IPS DF 6.9 (cell line): Measurements from ENCODE around the gene STX4.

Experiments used
- DNase-seq: peaks from one replicate; pipeline ENCODE4 v3.0.0-alpha.2; 2013; ENCODE audit warnings: low read depth, low spot score
- H3K27ac ChIP-seq: one replicate; pipeline ENCODE4 v1.5.1; 2013; ENCODE audit warnings: low read length, control low read depth
- H3K27me3 ChIP-seq: 2 replicates; pipeline ENCODE4 v1.6.1; 2013; ENCODE audit warnings: mild to moderate bottlenecking, low read length; ENCODE audit not compliant: control insufficient read depth, insufficient read depth
- H3K36me3 ChIP-seq: 2 replicates; pipeline ENCODE4 v1.6.1; 2013; ENCODE audit warnings: low read length; ENCODE audit not compliant: control insufficient read depth, insufficient read depth
- H3K4me1 ChIP-seq: 2 replicates; pipeline ENCODE4 v1.6.1; 2013; ENCODE audit warnings: low read length; ENCODE audit not compliant: control insufficient read depth, insufficient read depth
- H3K4me3 ChIP-seq: 2 replicates; pipeline ENCODE4 v1.5.1; 2013; ENCODE audit warnings: mild to moderate bottlenecking, low read length
- H3K9me3 ChIP-seq: 2 replicates; pipeline ENCODE4 v1.6.1; 2013; ENCODE audit warnings: low read length, inconsistent platforms; ENCODE audit not compliant: control insufficient read depth, insufficient read depth
- WGBS: extraction: QIAGEN DNeasy Blood & Tissue Kit; methylation state at CpG from one replicate; pipeline ENCODE4 v1.1.7; 2013; ENCODE audit warnings: mixed read lengths, missing lambda C conversion rate; ENCODE audit not compliant: insufficient read length, insufficient coverage; 5-methylcytosine and 5-hydroxymethylcytosine counted together

Gene STX4

DNA sequence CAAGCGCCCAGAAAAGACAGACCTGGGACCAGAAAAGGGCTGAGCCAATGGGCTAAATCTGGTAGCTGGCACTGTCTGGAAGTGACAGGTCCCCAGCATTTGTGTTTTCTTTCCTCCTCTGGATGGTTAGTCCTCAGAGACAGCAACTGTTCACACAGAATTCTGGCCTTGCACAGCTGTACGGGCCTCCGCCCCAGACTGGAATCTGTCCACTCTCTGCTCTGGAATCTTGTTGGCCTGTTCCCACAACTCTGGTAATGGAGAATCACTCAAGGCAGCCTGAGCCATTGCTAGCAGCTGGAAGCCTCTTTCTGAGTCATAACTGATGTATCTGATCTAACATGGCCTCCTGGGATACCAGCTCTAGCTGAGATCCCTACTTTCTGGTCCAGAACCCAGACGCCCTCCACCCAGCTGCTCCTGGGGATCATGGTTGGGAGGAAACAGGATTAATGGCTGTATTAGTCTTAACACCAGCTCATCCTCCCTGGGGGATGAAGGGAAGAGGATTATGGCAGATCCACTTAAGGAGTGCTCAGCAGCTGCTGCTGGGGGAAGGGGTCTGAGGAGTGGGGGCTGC lies 31.6 kb downstream of the STX4 start:
- DNase-seq, result no peak
- Histone ChIP-seq H3K36me3 (peaks cover 17% of the 10 kb centered on the region), H3K4me3 (no peak overlapping the region), H3K27me3 (no peaks in the 10 kb centered on the region), H3K4me1 (no peaks in the 10 kb centered on the region), H3K27ac (no peak overlapping the region), H3K9me3 (no peaks in the 10 kb centered on the region)
- no CpG with 5 or more reads among the region's 4 CpGs for WGBS

DNA sequence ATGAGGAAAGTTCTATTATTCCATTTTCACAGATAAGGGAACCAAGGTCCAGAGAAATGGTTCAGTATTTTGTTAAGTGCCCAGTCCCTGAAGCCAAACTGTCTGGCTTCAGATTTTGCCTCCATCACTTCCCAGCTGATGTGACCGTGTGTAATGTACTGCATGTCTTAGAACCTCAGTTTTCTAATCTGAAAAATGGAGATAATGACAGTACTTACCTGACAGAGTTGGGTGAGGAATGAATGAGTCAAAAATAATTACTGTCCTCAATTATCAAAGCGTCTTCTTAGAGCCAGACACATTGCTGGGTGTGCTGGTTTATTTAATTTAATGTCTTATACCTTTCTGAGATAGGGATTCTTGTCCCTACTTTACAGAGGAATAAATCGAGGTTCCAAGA lies 34.0 kb downstream of the STX4 start:
- Histone ChIP-seq H3K27ac (no peak overlapping the region), H3K36me3 (peaks cover 4% of the 10 kb centered on the region), H3K27me3 (no peaks in the 10 kb centered on the region), H3K4me1 (no peaks in the 10 kb centered on the region), H3K4me3 (no peak overlapping the region), H3K9me3 (no peaks in the 10 kb centered on the region)
- WGBS, result no CpG with 5 or more reads among the region's 3 CpGs
- no peak for DNase-seq

DNA sequence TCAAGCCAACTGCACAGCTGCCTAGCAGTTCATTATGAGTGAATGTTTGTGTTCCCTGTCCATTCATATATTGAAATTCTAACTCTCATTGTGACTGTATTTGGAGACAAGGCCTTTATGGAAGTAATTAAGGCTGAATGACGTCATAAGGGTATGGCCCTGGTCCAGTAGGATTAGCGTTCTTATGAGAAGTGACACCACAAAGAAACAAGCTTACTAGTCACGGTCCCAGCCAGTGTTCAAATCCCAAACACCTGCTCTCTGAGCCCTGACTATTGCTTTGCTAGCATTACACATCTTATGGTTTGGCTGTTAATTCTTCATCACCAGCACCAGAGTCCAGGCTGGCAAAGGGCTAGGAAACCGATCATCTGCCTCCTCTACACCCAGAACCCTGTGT lies 38.5 kb downstream of the STX4 start:
- DNase-seq, result no peak
- Histone ChIP-seq H3K9me3 (no peaks in the 10 kb centered on the region), H3K36me3 (peaks cover 6% of the 10 kb centered on the region), H3K4me1 (no peaks in the 10 kb centered on the region), H3K27ac (no peak overlapping the region), H3K27me3 (no peaks in the 10 kb centered on the region), H3K4me3 (no peak overlapping the region; the same call in 1 of the 2 replicates)
- no CpG with 5 or more reads among the region's 4 CpGs for WGBS

DNA sequence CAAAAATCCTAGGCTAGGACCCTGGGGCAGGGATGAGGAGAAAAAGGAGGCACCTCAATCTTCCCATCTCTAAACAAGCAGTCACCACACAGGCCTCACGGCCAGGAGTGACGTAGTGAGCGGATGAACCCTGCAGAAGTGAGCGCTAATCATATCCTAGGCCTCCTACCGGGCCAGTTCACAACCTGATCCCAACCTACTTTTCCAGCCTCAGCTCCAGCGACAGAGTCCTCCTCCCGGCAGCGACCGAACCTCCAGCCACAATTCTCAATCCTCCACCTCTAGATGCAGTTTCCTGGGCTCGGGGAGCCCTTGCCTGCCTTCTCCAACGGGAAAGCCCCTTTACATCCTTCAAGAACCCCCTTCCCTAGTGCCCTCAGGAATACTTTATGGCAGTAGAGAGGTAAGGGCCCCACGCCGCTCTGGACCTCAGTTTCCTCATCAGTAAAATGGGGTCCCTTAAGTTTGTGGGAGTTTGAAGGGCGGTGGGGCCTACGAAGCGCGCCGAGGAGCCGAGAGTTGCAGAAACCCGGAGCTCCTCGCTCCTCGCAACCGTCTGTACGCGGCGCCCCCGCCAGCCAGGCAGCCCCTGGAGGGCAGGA lies 39.3 kb downstream of the STX4 start:
- no peak for DNase-seq
- H3K36me3 ChIP-seq, result peaks cover 13% of the 10 kb centered on the region
- no peaks in the 10 kb centered on the region for H3K9me3 ChIP-seq
- no CpG with 5 or more reads among the region's 27 CpGs for WGBS
- H3K27me3 ChIP-seq, result no peaks in the 10 kb centered on the region
- no peaks in the 10 kb centered on the region for H3K4me1 ChIP-seq
- peak overlapping the region; percentile 92 for H3K4me3 ChIP-seq
- H3K27ac ChIP-seq, result no peak overlapping the region

DNA sequence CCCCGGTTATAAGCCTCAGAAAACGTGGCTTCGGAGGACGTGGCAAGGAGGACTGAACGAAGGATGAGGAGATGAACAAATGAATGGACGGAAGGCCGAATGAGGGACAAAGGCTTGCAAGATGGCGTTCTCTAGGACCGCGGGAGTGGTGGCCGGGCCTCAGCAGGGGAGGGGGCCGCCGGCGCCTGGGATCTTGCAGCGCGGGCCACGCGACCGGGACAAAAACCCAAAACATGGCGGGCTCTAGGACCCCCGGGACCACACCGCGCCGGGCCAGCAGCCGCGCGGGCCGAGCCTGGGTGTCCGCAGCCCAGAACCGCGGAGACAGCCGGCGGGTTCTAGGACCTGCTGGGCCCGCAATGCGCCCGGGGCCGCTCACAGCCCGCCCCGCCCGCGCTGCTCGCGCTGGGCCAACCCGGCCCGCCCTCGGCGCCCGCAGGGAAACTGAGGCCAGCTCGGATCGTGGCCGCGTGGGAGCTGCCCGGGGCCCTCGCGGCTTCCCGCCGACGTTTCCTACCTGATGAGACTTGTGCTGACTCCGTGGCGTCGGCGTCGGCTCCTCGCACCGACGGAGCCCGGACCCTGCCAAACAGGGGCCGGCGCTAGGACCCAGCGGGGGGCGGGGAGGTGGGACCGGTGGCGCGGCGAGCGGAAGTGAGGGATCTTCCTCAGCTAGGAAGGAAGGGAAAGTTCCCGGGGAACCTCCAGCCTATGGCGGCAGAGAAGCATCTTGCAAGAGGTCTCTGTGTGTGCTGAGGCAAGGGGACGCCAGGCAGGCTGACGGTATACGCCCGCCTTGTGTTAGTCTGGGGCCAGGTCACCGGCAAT lies 40.0 kb downstream of the STX4 start:
- H3K36me3 ChIP-seq, result peaks cover 18% of the 10 kb centered on the region
- H3K4me3 ChIP-seq, result peak overlapping the region; percentile 92
- DNase-seq, result peak; percentile 58
- WGBS, result no CpG with 5 or more reads among the region's 83 CpGs
- no peaks in the 10 kb centered on the region for H3K9me3 ChIP-seq
- no peaks in the 10 kb centered on the region for H3K4me1 ChIP-seq
- H3K27ac ChIP-seq, result no peak overlapping the region
- no peaks in the 10 kb centered on the region for H3K27me3 ChIP-seq

DNA sequence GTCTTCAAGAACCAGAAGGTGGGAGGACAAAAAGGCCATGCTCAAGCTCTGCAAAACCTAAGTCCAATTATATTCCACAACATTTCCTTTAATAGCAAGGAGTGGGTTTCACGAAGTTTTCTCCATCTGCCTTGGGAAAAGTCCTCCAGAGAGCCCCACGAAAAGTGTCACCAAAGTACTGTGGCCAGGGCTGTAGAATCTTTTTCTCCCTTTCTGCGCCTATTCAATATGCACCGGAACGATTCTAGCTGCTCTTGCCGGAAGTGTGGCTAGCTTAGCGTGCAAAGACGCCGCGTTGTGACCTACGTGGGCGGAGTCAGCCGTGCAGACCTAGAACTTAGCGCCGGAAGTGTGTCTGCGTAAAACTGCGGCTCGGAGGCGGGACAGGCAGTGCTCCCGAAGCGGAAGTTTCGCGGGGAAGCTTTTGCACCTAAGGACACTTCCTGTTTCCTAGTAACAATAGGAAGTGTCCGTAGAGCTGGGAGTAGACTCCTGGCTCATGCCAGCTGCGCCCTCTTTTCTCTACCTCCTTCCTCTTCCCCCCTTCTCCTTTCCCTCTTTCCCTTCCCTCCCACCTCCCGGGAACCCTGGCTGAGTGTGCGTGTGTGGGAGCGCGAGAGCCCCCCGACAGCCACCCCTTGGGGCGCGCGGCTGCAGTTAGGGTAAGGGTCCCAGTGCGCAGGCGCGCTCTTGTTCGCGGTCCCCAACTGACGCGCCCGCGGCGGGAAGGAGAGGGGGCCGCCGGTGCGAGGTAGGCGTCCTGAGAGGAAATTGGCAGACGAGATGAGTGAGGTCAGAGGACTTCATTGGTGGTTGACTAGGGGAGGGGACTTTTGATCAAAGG lies 40.8 kb downstream of the STX4 start, which contains the start of the genes ZNF646 and ZNF668:
TSS of gene ZNF646 (plus strand) at position 453 of the 844 bp plus-strand sequence. CDS start 1,903 bp downstream, outside the sequence.
TSS of gene ZNF668 (minus strand) at position 271 of the 844 bp plus-strand sequence. CDS start 9,781 bp downstream, outside the sequence.
- Histone ChIP-seq H3K36me3 (peaks cover 26% of the 10 kb centered on the region), H3K27ac (no peak within 1 kb of the TSS), H3K27me3 (no peaks in the 10 kb centered on the region), H3K4me1 (no peaks in the 10 kb centered on the region), H3K4me3 (peak within 1 kb of the TSS; percentile 92), H3K9me3 (no peaks in the 10 kb centered on the region)
- no CpG with 5 or more reads among the region's 48 CpGs for WGBS
- peak; percentile 99 for DNase-seq

DNA sequence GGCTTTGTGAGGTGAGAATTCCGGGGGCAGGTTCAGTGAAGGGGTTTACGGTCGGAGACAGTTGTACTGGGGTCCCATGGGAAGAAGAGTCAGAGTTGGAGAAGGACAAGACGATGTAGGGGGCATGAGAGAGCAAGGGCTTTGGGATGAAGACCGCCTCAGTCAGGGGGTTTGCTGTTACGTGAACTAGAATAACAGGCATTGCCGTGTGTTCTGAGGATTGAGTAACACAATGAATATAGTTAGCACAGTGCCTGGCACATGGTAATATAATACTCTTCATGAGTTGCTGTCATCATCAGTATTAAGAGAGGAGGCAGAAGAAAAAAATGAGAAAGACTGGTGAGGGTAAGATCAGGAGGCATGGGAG lies 41.4 kb downstream of the STX4 start:
- no peak for DNase-seq
- WGBS, result no CpG with 5 or more reads among the region's 7 CpGs
- Histone ChIP-seq H3K27me3 (no peaks in the 10 kb centered on the region), H3K4me1 (no peaks in the 10 kb centered on the region), H3K4me3 (peak overlapping the region; percentile 73; the same call in 1 of the 2 replicates), H3K36me3 (peaks cover 27% of the 10 kb centered on the region), H3K9me3 (no peaks in the 10 kb centered on the region), H3K27ac (no peak overlapping the region)

DNA sequence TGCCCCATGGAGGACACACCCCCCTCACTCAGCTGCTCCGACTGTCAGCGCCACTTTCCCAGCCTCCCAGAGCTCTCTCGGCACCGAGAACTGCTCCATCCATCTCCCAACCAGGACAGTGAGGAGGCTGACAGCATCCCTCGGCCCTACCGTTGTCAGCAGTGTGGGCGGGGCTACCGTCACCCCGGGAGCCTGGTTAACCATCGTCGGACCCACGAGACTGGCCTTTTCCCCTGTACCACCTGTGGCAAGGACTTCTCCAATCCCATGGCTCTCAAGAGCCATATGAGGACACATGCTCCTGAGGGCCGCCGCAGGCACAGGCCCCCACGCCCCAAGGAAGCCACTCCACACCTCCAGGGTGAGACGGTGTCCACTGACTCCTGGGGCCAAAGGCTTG lies 43.0 kb downstream of the STX4 start:
- Histone ChIP-seq H3K27ac (no peak overlapping the region), H3K27me3 (no peaks in the 10 kb centered on the region), H3K4me3 (no peak overlapping the region), H3K9me3 (no peaks in the 10 kb centered on the region), H3K36me3 (peaks cover 42% of the 10 kb centered on the region), H3K4me1 (no peaks in the 10 kb centered on the region)
- whole genome bisulfite sequencing, result no CpG with 5 or more reads among the region's 16 CpGs
- no peak for DNase-seq

DNA sequence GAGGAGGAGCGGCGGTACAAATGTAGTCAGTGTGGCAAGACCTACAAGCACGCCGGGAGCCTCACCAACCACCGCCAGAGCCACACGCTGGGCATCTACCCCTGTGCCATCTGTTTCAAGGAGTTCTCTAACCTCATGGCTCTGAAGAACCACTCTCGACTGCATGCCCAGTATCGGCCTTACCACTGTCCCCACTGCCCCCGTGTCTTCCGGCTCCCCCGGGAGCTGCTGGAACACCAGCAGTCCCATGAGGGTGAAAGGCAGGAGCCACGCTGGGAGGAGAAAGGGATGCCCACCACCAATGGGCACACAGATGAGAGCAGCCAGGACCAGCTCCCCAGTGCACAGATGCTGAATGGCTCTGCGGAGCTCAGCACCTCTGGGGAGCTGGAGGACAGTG lies 43.7 kb downstream of the STX4 start:
- H3K9me3 ChIP-seq, result no peaks in the 10 kb centered on the region
- H3K27me3 ChIP-seq, result no peaks in the 10 kb centered on the region
- no peak overlapping the region for H3K27ac ChIP-seq
- no peak overlapping the region for H3K4me3 ChIP-seq
- DNase-seq, result no peak
- peaks cover 44% of the 10 kb centered on the region for H3K36me3 ChIP-seq
- no CpG with 5 or more reads among the region's 13 CpGs for WGBS
- no peaks in the 10 kb centered on the region for H3K4me1 ChIP-seq
